HepG2 (cell line): ENCODE data around the gene DIAPH3. TPM values are rescaled to one million over a fixed set of nuclear protein-coding genes. Genes with fewer than 3 reads are reported as not detected.

Source experiments
- ATAC-seq: fragments of 200-7000 bp; cut with Tn5 transposase; 3 replicates; pipeline ENCODE4 v1.9.1; 2020; ENCODE audit warnings: mild to moderate bottlenecking, moderate library complexity
- BruUV-seq: library from RNA; stranded (reverse); fragments of 400-500 nt; replicated peaks from 2 replicates; lab custom pipeline; 2021; lab: Mats Ljungman, UMichigan
- CTCF ChIA-PET: fragments of 300-600 bp; formaldehyde crosslinking; extraction: SDS; loops from one replicate; lab custom pipeline; 2021; ENCODE audit warnings: low total read pairs, inconsistent platforms, low intra/inter-chr PET ratio; lab: Yijun Ruan, JAX
- POLR2A ChIA-PET: fragments of 350-600 bp; sonication (Branson Sonifier 250); formaldehyde crosslinking; loops from one replicate; lab custom pipeline; 2020; ENCODE audit warnings: antibody characterized with exemption, inconsistent platforms; lab: Yijun Ruan, JAX
- DNase-seq: peaks from one replicate; pipeline ENCODE4 v3.0.0-alpha.2; 2015; ENCODE audit warnings: low spot score
- FAIRE-seq: peaks from 3 replicates; lab custom pipeline; 2011; peaks lifted over from hg19 to GRCh38; lab: Jason Lieb, UNC
- H2AFZ ChIP-seq: one replicate; pipeline ENCODE4 v1.6.1; 2011; ENCODE audit warnings: low read length, inconsistent platforms
- H3K27ac ChIP-seq: fragments of 300-600 bp; 3 replicates; pipeline ENCODE4 v1.8.0; 2011; ENCODE audit warnings: mixed run types, mild to moderate bottlenecking, mixed read lengths, low read length, inconsistent platforms; ENCODE audit not compliant: insufficient read depth; ENCODE audit errors: extremely low read length
- H3K27me3 ChIP-seq, 2 experiments: fragments of 200-600 bp in 1 of 2; 2 replicates in 1 of 2; 3 replicates in 1 of 2; pipeline versions ENCODE4 v1.6.0 to v1.8.0; 2011; ENCODE audit warnings: low read length in 2 of 2, mild to moderate bottlenecking in 2 of 2, moderate library complexity in 2 of 2, inconsistent platforms in 1 of 2; ENCODE audit not compliant: insufficient read depth in 2 of 2, control insufficient read depth in 1 of 2
- H3K36me3 ChIP-seq, 2 experiments: fragments of 200-600 bp in 1 of 2; replicated peaks in 1 of 2; 2 replicates in 1 of 2; 3 replicates in 1 of 2; pipeline versions ENCODE4 v1.5.1 to v1.8.0; 2011; ENCODE audit warnings: low read length in 2 of 2, inconsistent platforms in 1 of 2; ENCODE audit not compliant: insufficient read depth in 2 of 2, control insufficient read depth in 1 of 2
- H3K4me1 ChIP-seq: 2 replicates; pipeline ENCODE4 v1.5.1; 2012; ENCODE audit warnings: low read length, inconsistent platforms; ENCODE audit not compliant: insufficient read depth
- H3K4me2 ChIP-seq: 2 replicates; pipeline ENCODE4 v1.6.0; 2011; ENCODE audit warnings: low read depth, low read length, inconsistent platforms
- H3K4me3 ChIP-seq, 3 experiments: fragments of 200-600 bp in 1 of 3; sonication (generic), shearing (Covaris generic) in 1 of 3; replicated peaks in 1 of 3; 2 replicates each; pipeline ENCODE4 v1.5.1; 2011 to 2016; ENCODE audit warnings: low read length in 3 of 3, inconsistent platforms in 2 of 3, low read depth in 2 of 3, mild to moderate bottlenecking in 2 of 3, control low read depth in 1 of 3, mixed read lengths in 1 of 3; ENCODE audit not compliant: insufficient read depth in 1 of 3
- H3K79me2 ChIP-seq: one replicate; pipeline ENCODE4 v1.6.1; 2011; ENCODE audit warnings: low read length, inconsistent platforms; ENCODE audit not compliant: insufficient read depth
- H3K9ac ChIP-seq: 2 replicates; pipeline ENCODE4 v1.6.0; 2011; ENCODE audit warnings: mild to moderate bottlenecking, low read depth, low read length, inconsistent platforms; ENCODE audit not compliant: insufficient read depth
- H3K9me3 ChIP-seq: 2 replicates; pipeline ENCODE4 v1.5.1; 2012; ENCODE audit warnings: mild to moderate bottlenecking, low read length
- H4K20me1 ChIP-seq: 2 replicates; pipeline ENCODE4 v1.6.0; 2011; ENCODE audit warnings: inconsistent platforms, mild to moderate bottlenecking, low read length, moderate library complexity; ENCODE audit not compliant: insufficient read depth
- ATF3 ChIP-seq: sonication (generic); formaldehyde crosslinking; IDR thresholded peaks from 2 replicates; pipeline ENCODE4 v1.4.0; 2020; ENCODE audit warnings: missing genetic modification reagents
- HMGXB3 ChIP-seq: sonication (generic); formaldehyde crosslinking; IDR thresholded peaks from 2 replicates; pipeline ENCODE4 v1.4.0; 2020; ENCODE audit warnings: missing genetic modification reagents, borderline replicate concordance
- MED13 ChIP-seq: sonication (generic); formaldehyde crosslinking; IDR thresholded peaks from 2 replicates; pipeline ENCODE4 v1.5.0; 2020; ENCODE audit warnings: missing genetic modification reagents
- NFIC ChIP-seq: IDR thresholded peaks from 2 replicates; pipeline ENCODE4 v1.6.1; 2012; ENCODE audit warnings: mild to moderate bottlenecking, low read length, inconsistent platforms
- PHF21A ChIP-seq: sonication (generic); formaldehyde crosslinking; IDR thresholded peaks from 2 replicates; pipeline ENCODE4 v1.5.0; 2020; ENCODE audit warnings: mild to moderate bottlenecking, missing genetic modification reagents
- ZFX ChIP-seq: sonication (generic); formaldehyde crosslinking; IDR thresholded peaks from 2 replicates; pipeline ENCODE4 v1.4.0; 2020; ENCODE audit warnings: mild to moderate bottlenecking, low read depth, missing genetic modification reagents, moderate library complexity
- ZNF138 ChIP-seq: sonication (generic); formaldehyde crosslinking; IDR thresholded peaks from 2 replicates; pipeline ENCODE4 v1.5.0; 2020; ENCODE audit warnings: mild to moderate bottlenecking, low read depth, missing genetic modification reagents
- ZNF205 ChIP-seq: IDR thresholded peaks from 2 replicates; pipeline ENCODE4 v1.6.1; 2018; ENCODE audit warnings: missing biosample characterization, missing genetic modification reagents
- ZNF609 ChIP-seq: sonication (generic); formaldehyde crosslinking; IDR thresholded peaks from 2 replicates; pipeline ENCODE4 v1.4.0; 2020; ENCODE audit warnings: mild to moderate bottlenecking, missing genetic modification reagents, borderline replicate concordance
- WGBS: methylation state at CpG from one replicate; pipeline ENCODE4 v1.1.6; 2017; ENCODE audit warnings: low lambda C conversion rate; 5-methylcytosine and 5-hydroxymethylcytosine counted together
- in situ Hi-C: cut with HindIII; loops from 2 replicates; pipeline ENCODE4 v1.10.0; 2017; ENCODE audit warnings: low pct_unique_long_range_greater_than_20kb; ENCODE audit not compliant: extremely low pct_ligation_motif_present
- intact Hi-C: fragments of 100-400 bp; cut with micrococcal nuclease; formaldehyde crosslinking; loops from one replicate; pipeline ENCODE4 v1.10.0; 2022; ENCODE audit not compliant: unreplicated experiment
- polyA plus RNA-seq, 8 experiments: library from polyadenylated mRNA; depleted of rRNA in 3 of 8; stranded (reverse) in 7 of 8; unstranded in 1 of 8; fragments of >200 nt; fragmentation: Illumina TruSeq in 4 of 8; extraction: Trizol in 4 of 8; gene quantifications; 2 replicates each; pipeline versions ENCODE4 v1.2.1 to v1.2.3, GENCODE V29; 2011 to 2016; ENCODE audit warnings: low read depth in 4 of 8, missing spikeins in 1 of 8, mixed read lengths in 1 of 8; ENCODE audit not compliant: insufficient read depth in 1 of 8
- total RNA-seq, 5 experiments: library from RNA; depleted of rRNA; stranded (reverse); fragments of >200 nt; fragmentation: Illumina TruSeq; extraction: Trizol; gene quantifications; 2 replicates each; pipeline ENCODE4 v1.2.3, GENCODE V29; 2016; ENCODE audit warnings: low read depth in 1 of 5
- TF ChIP-seq, protein P1 (sequence below): sonication (generic); formaldehyde crosslinking; IDR thresholded peaks from 2 replicates; pipeline ENCODE4 v1.4.0; 2020; ENCODE audit warnings: missing genetic modification reagents, borderline replicate concordance

DIAPH3 gene
- total and polyA plus RNA-seq, 2 of the 13 experiments (the other 11 are each of a cell fraction or from before 2014, with no cell fraction given), result 4.0 to 9.3 TPM

DNA sequence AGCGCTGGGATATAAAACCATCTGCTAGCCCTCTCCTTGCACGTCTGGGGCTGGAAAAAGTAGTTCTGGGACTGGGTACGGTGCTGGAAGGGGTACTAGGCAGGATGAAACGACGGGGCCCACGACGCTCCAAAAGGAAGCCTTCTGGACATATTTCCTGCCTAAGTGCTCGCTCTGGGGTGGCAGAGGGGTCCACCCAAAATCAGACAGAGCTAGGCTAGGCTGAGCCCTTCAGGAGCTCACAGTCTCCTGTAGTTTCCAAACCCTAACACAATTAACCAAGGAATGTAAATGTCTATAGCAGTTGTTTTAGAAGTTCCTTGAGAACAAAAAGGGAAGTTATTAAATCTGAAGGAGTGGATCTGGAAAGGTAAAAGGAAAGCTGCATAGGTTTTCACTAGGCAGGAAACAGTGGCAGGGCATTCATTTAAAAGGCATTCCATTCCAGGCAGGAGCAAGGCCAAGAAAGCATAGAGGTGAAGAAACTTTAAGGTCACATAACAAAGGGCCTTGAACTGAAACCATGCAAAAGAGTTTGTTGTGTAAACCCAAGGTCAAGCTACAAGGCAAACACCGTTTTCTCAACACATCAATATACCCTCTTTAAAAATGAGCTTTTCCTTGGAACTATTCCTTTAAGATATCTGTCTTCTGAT, 634 bp upstream of the DIAPH3 start:
- DNase-seq (no peak), FAIRE-seq (peak; percentile 34), ATAC-seq (peak; percentile 59)
- Histone ChIP-seq H3K79me2 (peaks cover 29% of the 10 kb centered on the region), H3K4me1 (peaks cover 32% of the 10 kb centered on the region), H3K4me3 (peak overlapping the region; percentile 70 to 92 (median 73)), H3K27ac (peak overlapping the region; percentile 80), H3K4me2 (peak overlapping the region; percentile 78), H3K9me3 (no peaks in the 10 kb centered on the region), H4K20me1 (no peaks in the 10 kb centered on the region), H3K9ac (peak overlapping the region; percentile 90), H3K27me3 (no peaks in the 10 kb centered on the region; a peak in 1 of 5 replicates), H3K36me3 (no peaks in the 10 kb centered on the region), H2AFZ (peak overlapping the region; percentile 55)
- CTCF ChIA-PET, result no interaction called here
- WGBS, result 2% methylated on average over 9 of the region's 9 CpGs
- in situ Hi-C loops (loop anchor here (5.0 kb wide), 1 partner anchor 233 kb away; the partner anchor contains the start of gene TDRD3), intact Hi-C loops (loop anchor here (5.0 kb wide), 1 partner anchor 233 kb away; the partner anchor contains the start of gene TDRD3)
- POLR2A ChIA-PET, result interaction anchor here (0.5 to 1.5 kb wide), 3 partner anchors 9 to 143 kb away, joined by 3 to 4 read pairs (median 3); no protein-coding TSS in a partner anchor
- BruUV-seq, result TSS peak; percentile 94
- TF ChIP-seq PHF21A (no peak), ZNF205 (no peak), NFIC (0 out of 2 replicates have a peak, but pooled peaks have one; percentile 23), ZFX (peak; percentile 9; the same call in 1 of the 2 replicates), HMGXB3 (CRISPR knock-in tag) (0 out of 2 replicates have a peak, but pooled peaks have one; percentile 2), ATF3 (no peak), ZNF609 (CRISPR knock-in tag) (no peak), MED13 (CRISPR knock-in tag) (no peak), ZNF138 (CRISPR knock-in tag) (no peak)
- TF ChIP-seq, protein P1, sequence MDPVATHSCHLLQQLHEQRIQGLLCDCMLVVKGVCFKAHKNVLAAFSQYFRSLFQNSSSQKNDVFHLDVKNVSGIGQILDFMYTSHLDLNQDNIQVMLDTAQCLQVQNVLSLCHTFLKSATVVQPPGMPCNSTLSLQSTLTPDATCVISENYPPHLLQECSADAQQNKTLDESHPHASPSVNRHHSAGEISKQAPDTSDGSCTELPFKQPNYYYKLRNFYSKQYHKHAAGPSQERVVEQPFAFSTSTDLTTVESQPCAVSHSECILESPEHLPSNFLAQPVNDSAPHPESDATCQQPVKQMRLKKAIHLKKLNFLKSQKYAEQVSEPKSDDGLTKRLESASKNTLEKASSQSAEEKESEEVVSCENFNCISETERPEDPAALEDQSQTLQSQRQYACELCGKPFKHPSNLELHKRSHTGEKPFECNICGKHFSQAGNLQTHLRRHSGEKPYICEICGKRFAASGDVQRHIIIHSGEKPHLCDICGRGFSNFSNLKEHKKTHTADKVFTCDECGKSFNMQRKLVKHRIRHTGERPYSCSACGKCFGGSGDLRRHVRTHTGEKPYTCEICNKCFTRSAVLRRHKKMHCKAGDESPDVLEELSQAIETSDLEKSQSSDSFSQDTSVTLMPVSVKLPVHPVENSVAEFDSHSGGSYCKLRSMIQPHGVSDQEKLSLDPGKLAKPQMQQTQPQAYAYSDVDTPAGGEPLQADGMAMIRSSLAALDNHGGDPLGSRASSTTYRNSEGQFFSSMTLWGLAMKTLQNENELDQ (CRISPR knock-in tag), result no peak
